ENCODE results near the gene XPNPEP3.

Gene XPNPEP3

DNA sequence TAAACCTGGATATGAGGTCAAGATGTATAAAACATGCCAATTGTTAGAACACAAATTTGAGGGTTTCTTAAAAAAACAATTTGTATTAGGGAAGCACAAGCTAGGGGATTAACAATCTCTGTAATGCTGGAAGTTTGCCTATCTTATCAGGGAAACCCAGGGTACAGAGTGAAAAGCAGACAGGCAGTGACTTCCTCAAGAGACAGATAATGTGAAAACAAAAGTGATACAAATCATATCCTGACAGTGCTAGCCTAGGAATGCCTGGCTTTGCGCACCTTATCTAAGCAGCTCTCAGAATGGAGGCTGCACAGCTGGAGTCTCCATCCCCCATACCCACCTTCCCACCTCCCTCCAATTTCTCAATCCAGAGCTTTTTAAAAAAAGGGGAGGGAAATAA lies 71.7 kb downstream of the XPNPEP3 start:
- no peak for DNase-seq (ENCODE audit: low read depth in 2 of 2, low spot score in 1 of 2)

DNA sequence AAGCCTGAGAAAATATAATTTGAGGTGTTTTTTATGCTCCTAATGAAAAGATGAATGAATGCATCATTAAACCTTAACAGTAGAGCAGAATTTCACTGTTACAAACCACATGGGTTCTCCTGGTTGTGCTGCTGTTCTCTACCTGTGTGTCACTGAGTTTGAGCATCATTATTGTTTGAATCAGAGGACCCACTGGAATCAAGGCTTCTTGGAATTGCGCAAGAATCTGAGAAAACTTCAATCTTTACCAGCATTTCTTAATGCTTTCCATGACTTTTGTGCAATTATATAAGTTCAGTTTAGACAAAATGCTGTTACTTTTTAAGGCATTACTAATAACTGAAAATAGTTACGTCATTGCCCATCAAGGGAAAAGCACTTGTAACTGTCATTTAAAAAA lies 75.4 kb downstream of the XPNPEP3 start:
- no peak for DNase-seq (ENCODE audit: low read depth in 2 of 2, low spot score in 1 of 2)

DNA sequence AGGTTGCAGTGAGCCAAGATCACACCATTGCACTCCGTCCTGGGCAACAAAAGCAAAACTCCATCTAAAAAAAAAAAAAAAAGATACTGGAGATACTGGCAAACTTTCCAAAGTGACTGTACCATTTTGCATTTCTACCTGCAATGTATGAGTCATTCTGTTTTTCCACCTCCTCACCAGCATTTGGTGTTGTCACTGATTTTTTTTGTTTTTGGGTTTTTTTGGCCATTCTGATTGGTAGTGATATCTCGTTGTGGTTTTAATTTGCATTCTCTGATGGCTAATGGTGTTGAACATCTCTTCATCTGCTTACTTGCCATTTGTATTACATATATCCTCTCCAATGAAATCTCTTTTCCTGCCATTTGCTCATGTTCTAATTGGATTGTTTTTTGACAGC lies 82.3 kb downstream of the XPNPEP3 start:
- no peak for DNase-seq (ENCODE audit: low read depth in 2 of 2, low spot score in 1 of 2)

DNA sequence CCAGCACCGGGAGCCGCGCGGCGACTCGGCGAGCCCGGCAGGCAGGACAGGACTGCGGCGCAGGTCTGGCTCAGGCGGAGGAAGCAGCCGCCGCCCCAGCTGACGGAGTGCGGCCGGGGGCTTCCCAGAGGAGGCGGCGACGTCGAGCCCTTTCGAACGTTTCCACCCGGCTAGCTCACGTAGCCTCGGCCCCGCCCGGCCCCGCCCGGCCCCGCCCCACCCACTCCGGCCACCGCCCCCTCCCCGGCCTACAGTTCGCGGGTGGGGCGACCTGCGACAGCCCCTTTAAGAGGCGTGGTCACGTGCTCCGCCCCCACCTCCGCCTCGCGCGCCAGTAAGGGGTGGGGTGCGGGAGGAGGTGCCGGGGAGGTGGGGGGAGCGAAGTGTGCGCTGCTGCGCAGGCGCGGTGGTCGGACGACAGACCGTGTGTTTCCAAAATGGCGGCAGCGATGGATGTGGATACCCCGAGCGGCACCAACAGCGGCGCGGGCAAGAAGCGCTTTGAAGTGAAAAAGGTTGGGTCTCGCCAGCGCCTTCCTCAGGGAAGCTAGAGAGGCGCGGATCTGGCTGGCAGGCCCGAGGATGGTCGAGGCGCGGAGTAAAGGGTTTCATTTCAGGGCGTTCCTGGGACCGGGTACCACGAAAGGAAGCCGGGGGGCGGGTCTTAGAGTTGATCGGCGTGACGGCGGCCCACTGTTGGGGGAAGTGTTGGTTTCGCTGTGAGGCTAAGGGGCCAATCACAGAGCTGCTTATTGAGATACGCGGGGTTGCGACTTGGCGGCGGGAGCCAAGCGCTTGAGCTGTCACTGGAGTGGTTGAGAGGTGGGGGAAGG lies 94.2 kb downstream of the XPNPEP3 start, which contains the start of gene RBX1:
Gene RBX1 (plus strand): TSS at position 417 of the 833 bp plus-strand sequence. CDS start 21 bp downstream, at position 438.
- peak; percentile 96 for DNase-seq (ENCODE audit: low read depth in 2 of 2, low spot score in 1 of 2)

DNA sequence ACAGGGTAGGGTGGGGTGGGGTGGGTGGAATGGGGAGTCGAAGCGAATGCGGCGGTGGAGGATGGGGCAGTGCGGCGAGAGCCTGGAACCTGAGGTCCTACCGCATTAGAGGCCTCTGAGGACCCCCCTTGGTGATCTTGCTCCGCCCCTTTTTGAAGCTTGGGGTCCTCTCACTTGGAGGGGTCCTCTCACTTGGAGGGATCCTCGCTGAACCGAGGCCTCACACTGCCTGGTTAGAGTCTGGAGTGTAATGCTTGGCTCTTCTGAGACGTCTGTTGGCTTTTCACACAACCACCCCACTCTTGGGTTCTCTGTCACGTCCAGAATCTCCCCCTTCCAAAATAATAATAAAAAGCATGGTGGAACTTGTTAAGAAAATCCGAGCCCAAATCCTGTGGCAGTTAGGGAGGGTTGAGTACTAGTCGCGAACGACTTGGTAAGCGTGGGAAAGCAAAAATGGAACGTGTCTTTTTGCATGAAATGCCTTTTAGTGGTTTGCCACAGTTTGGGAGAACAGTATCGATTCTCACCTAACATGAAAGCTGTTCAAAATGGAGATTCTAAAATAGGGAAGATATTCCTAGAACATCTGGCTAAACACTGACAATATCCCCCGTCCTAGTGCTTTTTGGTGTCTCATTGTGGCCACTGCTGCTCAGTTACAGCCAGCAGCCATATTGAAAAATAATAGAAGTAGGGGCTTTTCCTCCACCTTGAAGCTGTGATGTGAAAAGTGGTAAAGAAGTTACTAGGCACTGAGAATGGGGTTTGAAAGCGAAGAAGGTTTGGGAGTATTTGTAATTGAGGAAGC lies 95.1 kb downstream of the XPNPEP3 start:
- no peak for DNase-seq (ENCODE audit: low read depth in 2 of 2, low spot score in 1 of 2)

DNA sequence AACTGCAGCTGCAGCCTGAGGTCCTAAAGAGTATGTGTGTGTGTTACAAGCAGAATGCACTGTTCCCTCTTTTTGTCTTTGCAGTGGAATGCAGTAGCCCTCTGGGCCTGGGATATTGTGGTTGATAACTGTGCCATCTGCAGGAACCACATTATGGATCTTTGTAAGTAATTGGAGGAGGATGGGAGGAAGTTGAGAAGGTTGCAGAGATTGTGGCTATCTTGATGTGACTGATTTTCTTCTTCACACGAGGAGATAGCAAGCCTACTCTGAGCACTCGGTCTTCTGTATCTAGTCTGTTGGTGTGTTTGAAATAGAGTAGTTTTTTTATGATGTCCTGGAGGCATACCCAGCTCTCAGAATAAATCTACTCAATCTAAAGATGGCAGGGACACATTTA lies 96.5 kb downstream of the XPNPEP3 start:
- DNase-seq (ENCODE audit: low read depth in 2 of 2, low spot score in 1 of 2) = no peak

DNA sequence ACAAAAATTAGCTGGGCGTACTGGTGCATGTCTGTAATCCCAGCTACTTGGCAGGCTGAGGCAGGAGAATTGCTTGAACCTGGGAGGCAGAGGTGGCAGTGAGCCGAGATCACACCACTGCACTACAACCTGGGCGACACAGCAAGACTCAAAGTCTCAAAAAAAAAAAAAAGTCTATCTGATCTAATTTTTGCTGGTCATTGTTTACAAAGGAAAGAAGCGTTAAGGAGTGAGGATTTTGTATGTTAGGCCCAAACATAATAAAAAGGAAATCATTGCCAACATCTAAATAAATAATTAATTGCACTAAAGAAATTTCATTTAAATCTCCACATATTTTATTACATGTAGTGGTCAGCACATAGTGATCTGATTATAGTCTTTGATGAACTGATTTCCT lies 97.2 kb downstream of the XPNPEP3 start:
- DNase-seq (ENCODE audit: low read depth in 2 of 2, low spot score in 1 of 2) = no peak

DNA sequence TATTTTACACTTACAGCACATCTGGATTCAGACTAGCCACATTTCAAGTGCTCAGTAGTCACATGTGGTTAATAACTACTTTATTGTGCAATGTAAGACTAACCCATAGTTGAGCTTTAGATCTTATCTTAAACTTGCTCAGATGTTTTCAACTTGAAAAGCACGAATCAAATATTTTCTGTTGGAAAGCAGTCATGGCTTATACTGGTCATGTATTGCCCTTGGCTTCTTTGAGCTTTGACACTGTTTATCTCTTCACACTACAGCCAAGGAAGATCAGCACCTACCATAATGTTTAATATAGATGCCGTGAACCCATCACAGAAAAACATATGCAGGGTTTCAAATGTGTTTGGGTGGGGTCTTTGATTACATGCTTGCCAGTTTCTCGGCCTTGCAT lies 98.6 kb downstream of the XPNPEP3 start:
- no peak for DNase-seq (ENCODE audit: low read depth in 2 of 2, low spot score in 1 of 2)

DNA sequence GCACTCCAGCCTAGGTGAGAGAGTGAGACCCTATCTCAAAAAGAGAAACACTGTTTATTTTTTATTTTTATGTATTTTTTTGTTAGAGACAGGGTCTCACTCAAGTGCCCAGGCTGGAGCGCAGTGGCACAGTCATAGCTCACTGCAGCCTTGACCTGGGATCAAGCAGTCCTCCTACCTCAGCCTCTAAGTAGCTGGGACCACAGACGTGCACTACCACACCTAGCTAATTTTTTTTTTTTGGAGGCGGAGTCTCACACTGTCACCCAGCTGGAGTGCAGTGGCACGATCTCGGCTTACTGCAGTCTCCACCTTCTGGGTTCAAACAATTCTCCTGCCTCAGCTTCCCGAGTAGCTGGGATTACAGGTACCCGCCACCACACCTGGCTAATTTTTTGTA lies 100.7 kb downstream of the XPNPEP3 start:
- no peak for DNase-seq (ENCODE audit: low read depth in 2 of 2, low spot score in 1 of 2)

DNA sequence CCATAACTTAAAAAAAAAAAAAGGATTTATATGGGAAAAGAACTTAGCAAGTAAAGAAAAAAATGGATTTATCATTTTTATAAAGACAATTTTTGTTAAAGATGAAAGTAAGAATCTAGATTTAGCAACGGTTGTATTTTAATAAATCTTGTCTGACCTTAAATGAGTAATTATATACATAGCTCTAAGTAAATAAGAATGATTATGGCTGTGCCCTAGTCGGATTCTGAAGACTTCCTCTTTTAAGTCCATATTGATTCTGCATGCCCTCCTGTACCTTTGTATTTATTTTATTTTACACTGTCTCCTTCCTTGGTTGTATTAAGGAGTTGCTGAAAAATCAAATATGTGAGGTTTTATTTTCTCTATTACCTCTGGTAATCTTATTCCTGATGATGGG lies 101.4 kb downstream of the XPNPEP3 start:
- no peak for DNase-seq (ENCODE audit: low read depth in 2 of 2, low spot score in 1 of 2)

DNA sequence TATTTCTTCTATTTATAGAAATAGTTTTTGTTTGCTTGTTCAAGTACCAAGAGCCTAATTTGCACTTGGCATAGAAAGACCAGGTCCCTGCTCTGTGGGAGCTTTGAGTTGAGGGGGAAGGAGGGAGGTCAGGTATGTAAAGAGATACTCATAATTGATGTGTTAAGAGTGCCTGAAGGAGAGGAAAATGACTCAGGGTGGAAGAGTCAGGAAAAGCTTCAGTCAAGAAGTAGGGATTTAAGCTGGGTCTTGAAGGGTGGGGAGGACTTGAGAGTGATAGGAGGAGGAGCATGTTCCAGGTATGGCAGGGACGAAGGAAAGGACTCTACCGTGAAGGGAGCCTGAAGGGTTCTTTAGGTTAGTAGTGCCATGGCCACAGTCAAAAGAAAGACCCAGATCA lies 103.2 kb downstream of the XPNPEP3 start:
- no peak for DNase-seq (ENCODE audit: low read depth in 2 of 2, low spot score in 1 of 2)

DNA sequence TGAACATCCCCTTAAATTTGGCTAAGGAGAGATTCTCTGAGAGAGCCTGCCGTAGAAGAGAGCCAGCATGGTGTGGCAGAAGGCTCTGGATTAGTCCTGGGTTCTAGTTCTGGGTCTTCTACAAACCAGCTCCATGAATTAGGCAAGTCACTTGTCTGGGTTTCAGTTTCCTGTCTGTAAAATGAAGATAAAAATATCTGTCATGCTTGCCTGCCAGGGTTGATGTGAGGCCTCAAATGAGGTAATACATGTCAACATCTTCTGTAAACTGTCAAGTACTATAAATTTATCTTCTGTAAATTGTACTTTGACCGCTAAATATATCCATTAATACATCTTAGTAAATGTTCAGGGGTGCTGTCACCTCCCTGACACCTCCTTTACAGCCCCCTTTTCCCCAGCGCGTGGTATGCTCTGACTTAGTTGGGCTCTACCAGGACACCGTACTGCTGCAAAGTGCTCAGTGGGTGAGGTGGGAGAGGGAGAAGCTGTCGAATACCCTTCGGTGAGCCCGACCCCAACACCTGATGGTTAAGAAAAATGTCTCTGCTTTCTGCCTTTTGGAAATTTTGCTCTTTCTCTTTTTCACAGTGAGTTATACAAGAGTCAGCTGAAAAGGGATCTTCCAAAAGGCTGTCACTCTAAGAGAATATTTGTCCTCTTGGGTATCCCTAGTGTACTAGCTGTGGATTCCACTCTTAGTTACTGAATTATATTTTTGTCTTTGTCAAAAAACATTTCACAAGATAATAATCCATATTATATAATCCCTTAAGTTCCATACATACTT lies 109.2 kb downstream of the XPNPEP3 start:
- DNase-seq (ENCODE audit: low read depth in 2 of 2, low spot score in 1 of 2) = no peak

DNA sequence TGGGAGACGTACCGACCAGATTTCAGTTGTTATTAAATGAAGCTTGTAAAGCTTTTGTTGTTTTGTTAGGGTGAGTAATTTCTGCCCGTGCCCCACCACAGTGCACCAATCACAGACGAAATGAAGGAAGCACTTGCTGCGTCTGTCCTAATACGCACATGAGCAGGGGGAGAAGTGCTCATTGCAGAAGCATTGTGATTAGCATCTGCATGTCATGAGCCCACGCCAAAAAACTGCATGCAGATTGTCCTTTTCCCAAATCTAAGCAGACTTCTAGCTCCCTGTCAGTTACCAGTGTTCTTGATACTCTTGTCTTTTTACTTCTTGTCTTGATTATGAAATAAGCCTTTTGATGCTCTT lies 109.8 kb downstream of the XPNPEP3 start:
- no peak for DNase-seq (ENCODE audit: low read depth in 2 of 2, low spot score in 1 of 2)

DNA sequence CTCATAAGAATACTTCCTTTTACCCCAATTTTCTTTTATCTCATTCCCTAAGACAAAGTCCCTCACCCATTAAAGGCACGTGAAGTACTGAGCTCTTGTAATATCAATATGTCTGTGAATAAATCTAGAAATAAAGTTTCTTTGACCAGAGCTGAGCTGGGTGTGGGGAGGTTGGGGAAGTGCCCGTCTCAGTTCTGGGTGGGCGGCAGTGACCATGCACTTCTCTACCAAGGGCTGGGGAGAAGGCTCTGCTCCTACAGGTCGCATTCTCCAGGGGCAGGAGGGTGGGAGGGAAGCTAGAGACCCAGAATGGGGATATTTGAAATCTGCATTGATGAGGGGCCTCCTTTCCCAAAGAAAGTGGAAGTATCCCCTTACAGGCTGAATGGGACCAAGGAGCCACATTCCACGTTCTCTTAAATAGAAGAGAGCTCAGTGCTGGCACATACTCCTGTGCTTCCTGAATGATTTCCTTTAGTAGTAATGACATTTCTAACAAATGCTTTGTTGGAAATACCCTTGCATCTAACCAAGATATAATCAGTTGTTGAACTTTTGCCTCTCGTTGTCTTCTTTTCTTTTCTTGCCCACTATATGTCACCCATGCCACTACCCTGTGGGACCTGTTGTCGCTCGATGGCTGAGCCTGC lies 110.3 kb downstream of the XPNPEP3 start:
- DNase-seq (ENCODE audit: low read depth in 2 of 2, low spot score in 1 of 2) = no peak

DNA sequence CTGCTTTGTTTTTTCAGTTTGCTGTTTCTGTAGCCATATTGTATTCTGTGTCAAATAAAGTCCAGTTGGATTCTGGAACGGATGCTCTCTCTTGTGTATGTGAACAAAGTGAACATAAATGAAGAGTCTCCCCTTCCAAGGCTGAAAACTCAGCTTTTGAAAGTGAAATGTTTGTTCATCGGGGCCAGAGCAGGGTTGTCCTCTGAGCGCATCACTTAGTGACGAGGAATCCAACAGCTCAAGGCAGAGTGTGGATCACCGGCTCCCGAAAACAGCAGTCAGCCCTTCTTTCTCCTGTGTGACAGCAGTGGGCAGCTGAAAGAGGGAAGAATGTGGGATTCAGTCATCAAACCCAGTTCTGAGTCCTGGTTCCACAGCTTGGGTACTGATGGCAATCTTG lies 115.6 kb downstream of the XPNPEP3 start:
- DNase-seq (ENCODE audit: low read depth in 2 of 2, low spot score in 1 of 2) = no peak

DNA sequence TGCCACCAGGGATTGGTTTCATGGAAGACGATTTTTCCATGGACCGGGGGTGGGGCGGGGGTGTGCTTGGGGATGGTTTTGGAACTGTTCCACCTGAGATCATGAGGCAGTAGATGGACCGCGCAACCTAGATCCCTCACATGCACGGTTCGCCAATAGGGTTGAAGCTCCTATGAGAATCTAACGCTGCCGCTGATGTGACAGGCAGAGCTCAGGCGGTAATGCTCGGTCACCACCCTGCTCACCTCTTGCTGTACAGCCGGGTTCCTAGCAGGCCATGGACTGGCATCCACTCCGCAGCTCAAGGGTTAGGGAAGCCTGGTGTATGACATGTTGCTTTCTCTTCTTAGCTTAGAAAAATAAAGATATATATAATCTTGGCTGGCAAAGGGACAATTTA lies 116.2 kb downstream of the XPNPEP3 start:
- no peak for DNase-seq (ENCODE audit: low read depth in 2 of 2, low spot score in 1 of 2)

DNA sequence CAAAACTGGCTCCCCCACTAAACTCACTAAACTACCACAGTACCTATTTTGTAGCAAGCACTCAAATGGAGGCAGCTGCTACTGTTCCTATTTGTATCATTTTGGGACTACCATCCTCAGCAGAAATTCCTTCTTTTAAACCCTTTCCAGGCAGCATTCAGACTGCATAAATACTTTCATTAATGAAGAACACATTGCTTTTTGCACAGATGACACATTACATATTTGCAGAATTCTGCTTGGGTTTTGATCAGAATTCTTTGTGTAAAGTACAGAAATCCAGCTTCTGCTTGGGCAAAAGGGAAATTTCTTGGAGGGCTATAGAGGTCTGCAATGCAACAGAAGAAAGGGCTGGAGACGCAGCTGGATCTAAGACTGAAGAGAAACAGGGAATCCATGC lies 118.4 kb downstream of the XPNPEP3 start:
- no peak for DNase-seq (ENCODE audit: low read depth in 2 of 2, low spot score in 1 of 2)

DNA sequence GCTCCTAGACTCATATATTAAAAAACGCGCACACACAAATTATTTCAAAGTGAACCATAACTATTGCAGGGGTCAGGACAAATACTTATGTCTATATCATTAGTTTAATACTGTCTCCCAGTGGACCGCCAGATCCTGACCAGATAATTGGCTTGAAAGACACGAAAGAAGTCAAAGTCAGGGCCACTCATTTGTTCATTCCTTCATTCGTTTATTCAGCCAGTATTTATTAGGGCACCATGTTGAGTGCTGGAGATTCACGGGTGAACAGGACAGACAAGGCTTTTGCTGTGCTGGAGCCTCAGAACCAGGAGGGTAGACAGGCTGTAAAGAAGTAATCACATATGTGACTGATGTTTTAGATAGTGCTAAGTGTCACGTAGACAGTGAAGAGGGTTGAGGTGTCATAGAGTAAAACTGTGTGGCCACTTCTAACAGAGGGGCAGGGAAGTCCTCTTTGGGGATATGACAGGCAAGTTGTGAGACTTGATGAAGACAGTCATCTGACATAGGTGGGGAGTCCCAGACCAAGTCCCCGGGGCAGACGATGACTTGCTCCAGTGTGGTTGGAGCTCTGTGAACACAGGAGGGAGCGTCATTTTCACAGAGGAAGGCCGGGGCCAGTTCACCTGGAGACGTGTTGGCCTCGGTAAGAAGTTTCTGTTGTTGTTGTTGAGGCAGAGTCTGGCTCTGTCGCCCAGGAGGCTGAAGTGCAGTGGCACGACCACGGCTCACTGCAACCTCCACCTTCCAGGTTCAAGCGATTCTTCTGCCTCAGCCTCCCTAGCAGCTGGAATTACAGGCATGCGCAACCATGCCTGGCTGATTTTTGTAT lies 120.1 kb downstream of the XPNPEP3 start:
- DNase-seq (ENCODE audit: low read depth in 2 of 2, low spot score in 1 of 2) = no peak

DNA sequence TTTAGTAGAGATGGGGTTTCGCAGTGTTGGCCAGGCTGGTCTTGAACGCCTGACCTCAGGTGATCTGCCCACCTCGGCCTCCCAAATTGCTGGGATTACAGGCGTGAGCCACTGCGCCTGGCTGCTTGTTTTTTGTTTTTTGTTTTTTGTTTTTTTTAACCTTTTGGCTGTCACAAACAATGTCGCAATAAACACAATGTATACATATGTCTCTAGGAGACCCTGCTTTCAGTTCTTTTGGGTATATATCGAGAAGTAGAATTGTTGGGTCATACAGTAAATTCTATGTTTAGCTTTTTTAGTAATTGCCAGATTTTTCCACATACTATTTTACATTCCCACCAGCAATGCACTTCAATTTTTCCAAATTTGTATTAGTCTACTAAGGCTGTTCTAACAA lies 122.2 kb downstream of the XPNPEP3 start:
- no peak for DNase-seq (ENCODE audit: low read depth in 2 of 2, low spot score in 1 of 2)

DNA sequence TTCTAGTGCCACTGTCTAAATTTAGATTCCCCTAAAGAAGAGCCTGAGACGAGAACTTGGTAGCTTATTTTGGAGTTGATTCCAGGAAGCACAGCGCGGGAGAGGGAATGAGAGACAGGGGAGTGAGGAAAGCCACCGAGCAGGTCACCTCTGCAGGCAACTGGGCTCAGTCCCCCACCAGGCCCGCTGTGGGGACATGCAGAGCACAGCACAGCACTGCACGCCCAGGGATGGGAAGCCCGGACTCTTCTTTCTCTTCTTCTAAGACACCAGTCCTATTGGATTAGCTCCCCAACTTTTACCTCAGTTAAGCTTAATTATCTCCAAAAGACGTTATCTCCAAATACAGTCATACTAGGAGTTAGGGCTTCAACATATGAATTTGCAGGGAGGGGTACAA lies 122.9 kb downstream of the XPNPEP3 start:
- no peak for DNase-seq (ENCODE audit: low read depth in 2 of 2, low spot score in 1 of 2)

All from stimulated activated CD8-positive, alpha-beta memory T cell treated with anti-CD3 and anti-CD28 coated beads, Interleukin-4, amount 100 ng/mL, for 4 hours (primary cell).